Bronchial epithelial cell (primary cell): ENCODE results near the gene HTRA3. TPM values are rescaled to one million over a fixed set of nuclear protein-coding genes. Genes with fewer than 3 reads are reported as not detected.

Source experiments
- DNase-seq: peaks from one replicate; pipeline ENCODE4 v3.0.0-alpha.2; 2010; ENCODE audit warnings: low read depth
- FAIRE-seq: peaks from 2 replicates; lab custom pipeline; 2011; peaks lifted over from hg19 to GRCh38; lab: Jason Lieb, UNC
- H3K27me3 ChIP-seq: 2 replicates; pipeline ENCODE4 v1.5.1; 2011; ENCODE audit warnings: low read length; ENCODE audit not compliant: control insufficient read depth, insufficient read depth
- H3K36me3 ChIP-seq: 2 replicates; pipeline ENCODE4 v1.5.1; 2011; ENCODE audit warnings: low read length; ENCODE audit not compliant: control insufficient read depth, insufficient read depth
- H3K4me3 ChIP-seq: 2 replicates; pipeline ENCODE4 v1.5.1; 2011; ENCODE audit warnings: mild to moderate bottlenecking, low read depth, low read length, control low read depth
- CTCF ChIP-seq: IDR thresholded peaks from 2 replicates; pipeline ENCODE4 v1.5.1; 2011; ENCODE audit warnings: mild to moderate bottlenecking, moderate library complexity, low read length, control low read depth, inconsistent platforms; ENCODE audit not compliant: insufficient read depth, severe bottlenecking
- total RNA-seq: library from RNA; depleted of rRNA; stranded (reverse); fragments of >200 nt; gene quantifications from 2 replicates; pipeline ENCODE4 v1.2.1, GENCODE V29; 2014

Gene HTRA3
- total RNA-seq, 1 donor from 2014 or later = 0.26 TPM

- Histone ChIP-seq H3K36me3 (no peaks in the 10 kb centered on the region), H3K4me3 (no peak overlapping the region), H3K27me3 (peaks cover 2% of the 10 kb centered on the region)
- DNase-seq (no peak), FAIRE-seq (no peak)
- no peak for TF ChIP-seq CTCF
Measured at GRCh38 chr4:8329560-8329858, 60.0 kb downstream of the HTRA3 start.

- Histone ChIP-seq H3K4me3 (no peak overlapping the region), H3K36me3 (no peaks in the 10 kb centered on the region), H3K27me3 (peaks cover 2% of the 10 kb centered on the region)
- no peak for FAIRE-seq
- DNase-seq = no peak
- TF ChIP-seq CTCF = no peak
Measured at GRCh38 chr4:8329859-8330761, 60.6 kb downstream of the HTRA3 start.

- Histone ChIP-seq H3K27me3 (peaks cover 2% of the 10 kb centered on the region), H3K4me3 (no peak overlapping the region), H3K36me3 (no peaks in the 10 kb centered on the region)
- no peak for DNase-seq
- FAIRE-seq = no peak
- TF ChIP-seq CTCF = no peak
Measured at GRCh38 chr4:8330821-8331574, 61.4 kb downstream of the HTRA3 start.

GRCh38 chr4:8331575-8331955 is 62.0 kb downstream of the HTRA3 start:
- DNase-seq (no peak), FAIRE-seq (no peak)
- TF ChIP-seq CTCF = no peak
- H3K36me3 ChIP-seq = no peaks in the 10 kb centered on the region
- H3K27me3 ChIP-seq = peaks cover 2% of the 10 kb centered on the region
- H3K4me3 ChIP-seq = no peak overlapping the region

- H3K4me3 ChIP-seq = no peak overlapping the region
- FAIRE-seq = no peak
- no peak for TF ChIP-seq CTCF
- peaks cover 2% of the 10 kb centered on the region for H3K27me3 ChIP-seq
- DNase-seq = no peak
- no peaks in the 10 kb centered on the region for H3K36me3 ChIP-seq
Measured at GRCh38 chr4:8332038-8332857, 62.7 kb downstream of the HTRA3 start.
